ENCODE data around the gene SEC14L1.

SEC14L1 gene

GRCh38 chr17:77143306-77143705 is 2.5 kb downstream of the SEC14L1 start:
- Histone ChIP-seq H3K27me3 (replicated peaks; ENCODE audit: insufficient read depth, low read length) (no peaks in the 10 kb centered on the region), H2AFZ (ENCODE audit: low read length) (no peak overlapping the region), H3K79me2 (ENCODE audit: low read length) (peaks cover 56% of the 10 kb centered on the region), H3K4me1 (ENCODE audit: low read length) (peaks cover 21% of the 10 kb centered on the region), H3K4me3 (ENCODE audit: low read length) (peak overlapping the region; percentile 98), H3F3A (ENCODE audit: insufficient read depth, low read length) (peaks cover 79% of the 10 kb centered on the region), H3K9me3 (replicated peaks; ENCODE audit: insufficient read depth, low read length) (no peaks in the 10 kb centered on the region; the same call in 1 of the 2 replicates), H3K9ac (ENCODE audit: low read length) (peak overlapping the region; percentile 100), H3K9me2 (replicated peaks; ENCODE audit: insufficient read depth, low read length) (no peaks in the 10 kb centered on the region), H4K20me1 (ENCODE audit: insufficient read depth, low read length) (no peaks in the 10 kb centered on the region), H3K36me3 (replicated peaks; ENCODE audit: insufficient read depth, low read length) (no peaks in the 10 kb centered on the region; the same call in 1 of the 2 replicates), H3K27ac (ENCODE audit: low read length) (peak overlapping the region; percentile 99), H3K4me2 (ENCODE audit: low read depth, low read length) (peak overlapping the region; percentile 92)
- TF ChIP-seq EZH2phosphoT487 (IDR thresholded peaks at IDR 0.05; ENCODE audit: low read length) (no peak), CTCF (IDR thresholded peaks at IDR 0.05; ENCODE audit: low read length) (no peak), EZH2 (optimal IDR thresholded peaks at IDR 0.05; ENCODE audit: low read depth, low read length) (no peak)
- DNase-seq: peak; percentile 41

GRCh38 chr17:77144227-77144626 is 3.5 kb downstream of the SEC14L1 start:
- peaks cover 87% of the 10 kb centered on the region for H3F3A ChIP-seq (ENCODE audit: insufficient read depth, low read length)
- 0 out of 2 replicates have a peak, but pooled peaks cover 3% of the 10 kb centered on the region for H4K20me1 ChIP-seq (ENCODE audit: insufficient read depth, low read length)
- H3K9me3 ChIP-seq (replicated peaks; ENCODE audit: insufficient read depth, low read length): no peaks in the 10 kb centered on the region
- H3K4me1 ChIP-seq (ENCODE audit: low read length): peaks cover 30% of the 10 kb centered on the region
- H3K36me3 ChIP-seq (replicated peaks; ENCODE audit: insufficient read depth, low read length): peaks cover 3% of the 10 kb centered on the region; the same call in 1 of the 2 replicates
- H2AFZ ChIP-seq (ENCODE audit: low read length): no peak overlapping the region
- H3K9me2 ChIP-seq (replicated peaks; ENCODE audit: insufficient read depth, low read length): no peaks in the 10 kb centered on the region
- H3K27ac ChIP-seq (ENCODE audit: low read length): peak overlapping the region; percentile 99
- H3K27me3 ChIP-seq (replicated peaks; ENCODE audit: insufficient read depth, low read length): no peaks in the 10 kb centered on the region
- H3K9ac ChIP-seq (ENCODE audit: low read length): peak overlapping the region; percentile 100
- DNase-seq: peak; percentile 90
- peak overlapping the region; percentile 98 for H3K4me3 ChIP-seq (ENCODE audit: low read length)
- H3K79me2 ChIP-seq (ENCODE audit: low read length): peaks cover 65% of the 10 kb centered on the region
- peak overlapping the region; percentile 92 for H3K4me2 ChIP-seq (ENCODE audit: low read depth, low read length)
- TF ChIP-seq EZH2phosphoT487 (IDR thresholded peaks at IDR 0.05; ENCODE audit: low read length) (no peak), CTCF (IDR thresholded peaks at IDR 0.05; ENCODE audit: low read length) (no peak), EZH2 (optimal IDR thresholded peaks at IDR 0.05; ENCODE audit: low read depth, low read length) (no peak)

GRCh38 chr17:77145224-77145611 is 4.4 kb downstream of the SEC14L1 start:
- H3K36me3 ChIP-seq (replicated peaks; ENCODE audit: insufficient read depth, low read length): peaks cover 3% of the 10 kb centered on the region; the same call in 1 of the 2 replicates
- H3F3A ChIP-seq (ENCODE audit: insufficient read depth, low read length): peaks cover 86% of the 10 kb centered on the region
- H3K9me2 ChIP-seq (replicated peaks; ENCODE audit: insufficient read depth, low read length): no peaks in the 10 kb centered on the region
- H3K9ac ChIP-seq (ENCODE audit: low read length): peak overlapping the region; percentile 100
- peaks cover 6% of the 10 kb centered on the region; the same call in 1 of the 2 replicates for H4K20me1 ChIP-seq (ENCODE audit: insufficient read depth, low read length)
- no peaks in the 10 kb centered on the region for H3K27me3 ChIP-seq (replicated peaks; ENCODE audit: insufficient read depth, low read length)
- peak overlapping the region; percentile 99 for H3K27ac ChIP-seq (ENCODE audit: low read length)
- no peaks in the 10 kb centered on the region for H3K9me3 ChIP-seq (replicated peaks; ENCODE audit: insufficient read depth, low read length)
- peak overlapping the region; percentile 92 for H3K4me2 ChIP-seq (ENCODE audit: low read depth, low read length)
- DNase-seq: peak; percentile 80
- TF ChIP-seq EZH2phosphoT487 (IDR thresholded peaks at IDR 0.05; ENCODE audit: low read length): no peak
- TF ChIP-seq EZH2 (optimal IDR thresholded peaks at IDR 0.05; ENCODE audit: low read depth, low read length): no peak
- TF ChIP-seq CTCF (IDR thresholded peaks at IDR 0.05; ENCODE audit: low read length): no peak
- peaks cover 35% of the 10 kb centered on the region for H3K4me1 ChIP-seq (ENCODE audit: low read length)
- H2AFZ ChIP-seq (ENCODE audit: low read length): no peak overlapping the region
- H3K79me2 ChIP-seq (ENCODE audit: low read length): peaks cover 75% of the 10 kb centered on the region
- H3K4me3 ChIP-seq (ENCODE audit: low read length): peak overlapping the region; percentile 98
